AG10803 (cell line): Measurements from ENCODE around the gene FBL.
A peak's percentile ranks its signal among the peaks of the same experiment; 100 is the strongest.

ENCODE experiments used
- DNase-seq: peaks from one replicate; pipeline ENCODE4 v3.0.0; 2010; ENCODE audit warnings: low read depth
- H3K4me3 ChIP-seq: 2 replicates; pipeline ENCODE4 v1.5.1; 2011; ENCODE audit warnings: mild to moderate bottlenecking, low read length, control low read depth
- TF ChIP-seq, protein P1 (sequence below): conservative IDR thresholded peaks from 2 replicates; pipeline ENCODE4 v1.5.1; 2011; ENCODE audit warnings: mild to moderate bottlenecking, low read length, control low read depth, inconsistent platforms

The FBL gene

DNA sequence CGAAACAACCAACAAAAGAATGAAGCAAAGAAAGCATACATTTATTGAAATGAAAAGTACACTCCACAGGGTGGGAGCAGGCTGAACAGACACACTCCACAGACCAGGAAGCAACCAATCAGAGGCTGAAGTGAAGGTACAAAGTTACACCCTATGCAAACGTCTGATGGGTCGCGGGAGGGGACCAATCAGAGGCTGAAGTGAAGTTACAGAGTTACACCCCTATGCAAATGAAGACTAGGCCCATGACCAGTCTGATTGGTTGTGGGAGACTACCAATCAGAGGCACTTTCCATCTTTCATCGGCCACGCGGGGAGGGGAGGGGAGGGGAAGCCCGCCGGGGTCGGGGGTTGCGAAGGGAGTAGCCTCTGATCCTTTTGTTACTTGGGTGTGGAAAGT is 12.4 kb upstream of the FBL start:
- TF ChIP-seq, protein P1, sequence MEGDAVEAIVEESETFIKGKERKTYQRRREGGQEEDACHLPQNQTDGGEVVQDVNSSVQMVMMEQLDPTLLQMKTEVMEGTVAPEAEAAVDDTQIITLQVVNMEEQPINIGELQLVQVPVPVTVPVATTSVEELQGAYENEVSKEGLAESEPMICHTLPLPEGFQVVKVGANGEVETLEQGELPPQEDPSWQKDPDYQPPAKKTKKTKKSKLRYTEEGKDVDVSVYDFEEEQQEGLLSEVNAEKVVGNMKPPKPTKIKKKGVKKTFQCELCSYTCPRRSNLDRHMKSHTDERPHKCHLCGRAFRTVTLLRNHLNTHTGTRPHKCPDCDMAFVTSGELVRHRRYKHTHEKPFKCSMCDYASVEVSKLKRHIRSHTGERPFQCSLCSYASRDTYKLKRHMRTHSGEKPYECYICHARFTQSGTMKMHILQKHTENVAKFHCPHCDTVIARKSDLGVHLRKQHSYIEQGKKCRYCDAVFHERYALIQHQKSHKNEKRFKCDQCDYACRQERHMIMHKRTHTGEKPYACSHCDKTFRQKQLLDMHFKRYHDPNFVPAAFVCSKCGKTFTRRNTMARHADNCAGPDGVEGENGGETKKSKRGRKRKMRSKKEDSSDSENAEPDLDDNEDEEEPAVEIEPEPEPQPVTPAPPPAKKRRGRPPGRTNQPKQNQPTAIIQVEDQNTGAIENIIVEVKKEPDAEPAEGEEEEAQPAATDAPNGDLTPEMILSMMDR = no peak
- H3K4me3 ChIP-seq = no peak overlapping the region
- no peak for DNase-seq

DNA sequence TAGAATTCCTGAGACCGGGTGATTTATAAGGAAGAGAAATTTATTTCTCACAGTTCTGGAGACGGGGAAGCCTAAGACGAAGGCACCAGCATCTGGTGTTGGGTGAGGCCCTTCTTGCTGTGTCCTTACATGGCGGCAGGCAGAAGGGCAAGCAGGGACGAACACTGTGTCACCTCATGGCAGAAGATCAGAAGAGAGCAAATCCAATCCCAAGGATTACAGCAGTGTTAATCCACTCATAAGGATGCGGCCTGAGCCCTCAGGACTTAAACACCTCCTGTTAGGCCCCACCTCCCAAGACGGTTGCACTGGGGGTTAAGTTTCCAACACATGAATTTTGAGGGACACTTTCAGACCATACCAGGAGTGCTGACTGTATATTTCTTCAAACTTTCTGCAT is 6.7 kb upstream of the FBL start:
- TF ChIP-seq, protein P1 = no peak
- no peak for DNase-seq
- no peak overlapping the region for H3K4me3 ChIP-seq

DNA sequence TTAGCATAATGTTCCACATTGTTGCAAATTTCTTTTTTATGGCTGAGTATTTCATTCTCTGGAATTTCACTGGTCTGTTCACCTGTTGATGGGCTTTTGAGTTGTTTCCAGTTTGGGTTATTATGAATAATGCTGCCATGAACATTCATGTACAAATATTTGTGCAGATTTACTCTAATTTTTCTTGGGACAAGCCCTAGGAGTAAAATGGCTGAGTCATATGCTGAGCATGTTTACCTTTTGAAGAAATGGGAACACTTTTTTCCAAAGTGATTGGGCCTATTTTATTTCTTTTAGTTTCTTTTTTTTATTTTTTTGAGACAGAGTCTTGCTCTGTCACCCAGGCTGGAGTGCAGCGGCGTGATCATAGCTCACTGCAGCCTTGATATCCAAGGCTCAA is 4.7 kb upstream of the FBL start:
- TF ChIP-seq, protein P1 = no peak
- no peak for DNase-seq
- no peak overlapping the region for H3K4me3 ChIP-seq

DNA sequence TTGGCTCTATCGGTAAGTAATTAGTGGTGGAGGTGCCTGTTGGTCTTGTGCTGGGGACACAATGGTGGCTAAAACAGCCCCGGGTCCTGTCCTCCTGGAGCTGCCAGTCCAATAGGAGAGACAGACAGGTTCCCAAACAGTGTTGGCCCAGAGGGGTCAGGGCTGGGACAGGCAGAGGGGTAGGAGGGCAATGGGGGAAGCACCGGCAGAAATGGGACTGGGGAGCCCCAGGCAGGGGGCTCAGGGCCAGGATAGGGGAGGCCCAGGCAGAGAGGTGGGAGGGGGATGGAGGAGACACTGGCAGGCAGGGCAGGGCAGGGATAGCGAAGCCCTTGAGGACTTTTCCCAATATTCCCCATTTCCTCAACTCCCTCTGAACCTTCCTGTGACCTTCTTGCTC is 2.2 kb upstream of the FBL start:
- TF ChIP-seq, protein P1 = no peak
- H3K4me3 ChIP-seq = no peak overlapping the region
- DNase-seq = no peak

DNA sequence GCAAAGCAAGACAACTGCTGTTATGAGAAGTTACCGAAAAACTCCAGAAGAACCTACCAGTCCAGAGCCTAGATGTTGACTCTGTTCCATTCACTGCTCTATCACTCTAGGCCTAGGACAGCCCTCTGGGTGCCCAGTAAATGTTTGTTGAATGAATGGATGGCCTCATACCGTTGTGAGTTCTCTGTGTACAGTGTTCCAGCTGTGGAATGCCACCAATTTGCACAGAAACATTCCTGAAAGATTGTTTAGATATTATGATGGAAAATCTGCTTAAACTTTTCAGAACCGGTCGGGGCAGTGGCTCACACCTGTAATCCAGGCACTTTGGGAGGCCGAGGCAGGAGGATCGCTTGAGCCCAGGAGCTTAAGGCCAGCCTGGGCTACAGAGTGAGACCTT is 1.3 kb upstream of the FBL start:
- no peak for DNase-seq
- TF ChIP-seq, protein P1 = no peak
- H3K4me3 ChIP-seq = no peak overlapping the region

DNA sequence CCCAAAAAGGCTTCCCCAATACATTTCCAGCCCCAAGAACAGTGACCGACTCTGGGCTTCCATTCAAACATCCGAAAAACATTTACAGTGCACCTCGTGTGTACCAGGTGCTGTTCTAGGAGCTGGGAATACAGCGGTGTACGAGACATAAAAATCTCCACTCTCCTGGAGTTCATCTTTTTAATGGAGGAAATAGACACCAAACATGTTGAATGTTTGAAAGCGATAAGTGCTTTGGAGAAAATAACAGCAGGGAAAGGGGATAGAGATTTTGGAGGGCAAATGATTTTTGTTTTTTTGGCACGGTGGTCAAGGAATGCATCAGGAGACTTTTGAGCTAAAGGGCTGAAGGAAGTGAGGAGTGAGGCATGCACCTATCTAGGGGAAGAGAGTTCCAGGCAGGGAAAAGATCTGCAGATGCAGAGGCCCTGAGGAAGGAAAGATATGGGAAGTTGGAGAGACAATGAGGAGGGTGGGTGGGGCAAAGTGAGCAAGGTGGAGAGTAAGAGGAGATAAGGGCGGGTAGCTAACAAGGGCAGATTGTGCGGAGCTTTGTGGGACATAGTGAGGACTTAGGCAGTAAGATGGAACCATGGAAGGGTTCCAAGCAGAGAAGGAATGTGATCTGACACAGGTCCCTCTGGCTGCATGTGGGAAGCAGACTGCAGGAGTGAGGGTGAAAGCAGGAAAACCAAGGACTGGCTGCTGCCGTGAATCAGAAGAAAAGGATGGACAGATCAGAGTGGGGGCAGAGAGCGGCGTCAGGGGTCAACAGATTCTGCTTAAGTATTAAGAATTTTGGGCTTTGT is 703 bp upstream of the FBL start:
- peak overlapping the region; percentile 91 for H3K4me3 ChIP-seq
- TF ChIP-seq, protein P1 = no peak
- peak; percentile 28 for DNase-seq

DNA sequence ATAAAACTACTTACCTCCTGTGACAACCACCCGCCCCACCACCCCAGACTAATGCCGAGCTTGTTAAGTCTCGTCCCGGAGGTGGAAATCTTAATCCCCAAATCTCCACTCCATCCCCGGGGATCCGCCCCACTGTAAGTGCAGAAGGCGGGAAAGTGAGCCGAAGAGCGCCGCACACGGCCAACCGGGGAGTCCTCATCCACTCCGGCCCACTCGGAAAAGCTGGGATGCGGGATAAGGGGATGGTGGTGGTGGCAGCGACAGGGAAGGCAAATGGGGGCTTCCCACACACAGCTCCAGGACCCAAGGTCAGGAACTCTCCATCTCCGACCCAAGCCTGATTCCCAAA is 621 bp downstream of the FBL start:
- TF ChIP-seq, protein P1 = no peak
- peak overlapping the region; percentile 91 for H3K4me3 ChIP-seq
- DNase-seq = peak; percentile 15
